Activated CD4-positive, alpha-beta T cell treated with anti-CD3 and anti-CD28 coated beads for 36 hours (primary cell): ENCODE data around the gene SAPCD2. TPM values are rescaled to one million over a fixed set of nuclear protein-coding genes. Genes with fewer than 3 reads are reported as not detected.

Source experiments
- ATAC-seq: fragments of 200-7000 bp; cut with Tn5 transposase; one replicate; pipeline ENCODE4 v1.10.0; 2021; ENCODE audit warnings: mild to moderate bottlenecking, moderate library complexity
- CTCF ChIA-PET: fragments of 350-600 bp; sonication (Branson Sonifier 250); formaldehyde crosslinking; loops from one replicate; lab custom pipeline; 2021; ENCODE audit warnings: antibody characterized with exemption; lab: Charles Lee
- POLR2A ChIA-PET: fragments of 350-600 bp; sonication (Branson Sonifier 250); formaldehyde crosslinking; loops from one replicate; lab custom pipeline; 2021; ENCODE audit warnings: antibody characterized with exemption, inconsistent platforms; lab: Charles Lee
- DNase-seq: peaks from one replicate; pipeline ENCODE4 v3.0.0-alpha.2; 2020
- H3K27ac Mint-ChIP-seq: one replicate; pipeline ENCODE4 v1.8.0; 2021; ENCODE audit warnings: mixed read lengths
- H3K27me3 Mint-ChIP-seq: one replicate; pipeline ENCODE4 v1.8.0; 2021; ENCODE audit warnings: mixed read lengths
- H3K36me3 Mint-ChIP-seq: one replicate; pipeline ENCODE4 v1.8.0; 2021; ENCODE audit warnings: low read depth, mixed read lengths
- H3K4me1 Mint-ChIP-seq: one replicate; pipeline ENCODE4 v1.8.0; 2021; ENCODE audit warnings: mixed read lengths
- H3K4me3 Mint-ChIP-seq: one replicate; pipeline ENCODE4 v1.8.0; 2021; ENCODE audit warnings: mild to moderate bottlenecking, moderate library complexity, mixed read lengths
- H3K9me3 Mint-ChIP-seq: one replicate; pipeline ENCODE4 v1.8.0; 2021; ENCODE audit warnings: low read depth, mixed read lengths
- intact Hi-C, 2 experiments: fragments of 100-400 bp; cut with DNase I in 1 of 2; cut with micrococcal nuclease in 1 of 2; formaldehyde crosslinking; loops; one replicate each; pipeline versions ENCODE4 v1.14.2 to v1.15.1; 2022 to 2024; cut with DNase I, micrococcal nuclease
- total RNA-seq, 2 experiments: library from RNA; stranded (reverse); gene quantifications; one replicate each; pipeline ENCODE4 v1.2.3, GENCODE V29; 2021

The SAPCD2 gene
- total RNA-seq, 2 experiments from 2014 or later: 6.4 to 8.8 TPM

GRCh38 chr9:137052293-137052692, 18.1 kb downstream of the SAPCD2 start:
- DNase-seq (no peak), ATAC-seq (no peak)
- intact Hi-C loops: no loop called here
- POLR2A ChIA-PET: no interaction called here
- H3K4me1 Mint-ChIP-seq: peaks cover 5% of the 10 kb centered on the region
- H3K27ac Mint-ChIP-seq: no peak overlapping the region
- CTCF ChIA-PET: interaction anchor here (0.6 to 2.1 kb wide), 8 partner anchors 12 to 322 kb away, joined by 3 to 11 read pairs (median 4); partner anchors contain the start of gene RNF224
- no peaks in the 10 kb centered on the region for H3K36me3 Mint-ChIP-seq
- no peak overlapping the region for H3K4me3 Mint-ChIP-seq
- no peaks in the 10 kb centered on the region for H3K9me3 Mint-ChIP-seq
- H3K27me3 Mint-ChIP-seq: peaks cover 23% of the 10 kb centered on the region

GRCh38 chr9:137051145-137051724, 19.1 kb downstream of the SAPCD2 start:
- no peak for DNase-seq
- peaks cover 5% of the 10 kb centered on the region for H3K4me1 Mint-ChIP-seq
- no peak overlapping the region for H3K27ac Mint-ChIP-seq
- H3K36me3 Mint-ChIP-seq: no peaks in the 10 kb centered on the region
- ChIA-PET CTCF (interaction anchor here (0.8 to 2.1 kb wide), 2 partner anchors 15 to 76 kb away, joined by 3 to 11 read pairs; no protein-coding TSS in a partner anchor), POLR2A (no interaction called here)
- ATAC-seq: no peak
- H3K4me3 Mint-ChIP-seq: no peak overlapping the region
- H3K9me3 Mint-ChIP-seq: no peaks in the 10 kb centered on the region
- peaks cover 27% of the 10 kb centered on the region for H3K27me3 Mint-ChIP-seq
- intact Hi-C loops: no loop called here

GRCh38 chr9:137050570-137050969, 19.8 kb downstream of the SAPCD2 start:
- no peak overlapping the region for H3K4me3 Mint-ChIP-seq
- no peaks in the 10 kb centered on the region for H3K36me3 Mint-ChIP-seq
- no peak for ATAC-seq
- peaks cover 5% of the 10 kb centered on the region for H3K4me1 Mint-ChIP-seq
- H3K27me3 Mint-ChIP-seq: peaks cover 27% of the 10 kb centered on the region
- ChIA-PET CTCF (interaction anchor here (0.8 kb wide), 1 partner anchor 75 kb away, joined by 3 read pairs; no protein-coding TSS in a partner anchor), POLR2A (no interaction called here)
- H3K9me3 Mint-ChIP-seq: no peaks in the 10 kb centered on the region
- no peak overlapping the region for H3K27ac Mint-ChIP-seq
- intact Hi-C loops: no loop called here
- DNase-seq: no peak

- H3K27ac Mint-ChIP-seq: no peak overlapping the region
- ChIA-PET POLR2A (no interaction called here), CTCF (interaction anchor here (0.7 to 4.3 kb wide), 7 partner anchors 14 to 393 kb away, joined by 3 to 43 read pairs (median 5); partner anchors contain the start of gene SAPCD2)
- H3K27me3 Mint-ChIP-seq: peaks cover 31% of the 10 kb centered on the region
- ATAC-seq (peak; percentile 64), DNase-seq (peak; percentile 88)
- H3K9me3 Mint-ChIP-seq: no peaks in the 10 kb centered on the region
- intact Hi-C loops: loop anchor here (2.0 to 10.0 kb wide), 4 partner anchors 17 to 202 kb away; partner anchors contain the start of genes CYSRT1 (in 1 of the 2), PHPT1 (in 1 of the 2), RNF208 (in 1 of the 2) and RNF224 (in 1 of the 2)
- no peak overlapping the region for H3K4me3 Mint-ChIP-seq
- no peaks in the 10 kb centered on the region for H3K36me3 Mint-ChIP-seq
- H3K4me1 Mint-ChIP-seq: peaks cover 7% of the 10 kb centered on the region
These were observed 20.6 kb downstream of the SAPCD2 start for GRCh38 chr9:137049544-137050449.

GRCh38 chr9:137048655-137049543, 21.5 kb downstream of the SAPCD2 start:
- no peaks in the 10 kb centered on the region for H3K36me3 Mint-ChIP-seq
- H3K27ac Mint-ChIP-seq: no peak overlapping the region
- peaks cover 35% of the 10 kb centered on the region for H3K27me3 Mint-ChIP-seq
- peak; percentile 39 for DNase-seq
- ChIA-PET CTCF (interaction anchor here (0.7 to 4.3 kb wide), 9 partner anchors 10 to 1152 kb away, joined by 3 to 43 read pairs (median 5); partner anchors contain the start of gene SAPCD2), POLR2A (no interaction called here)
- H3K9me3 Mint-ChIP-seq: no peaks in the 10 kb centered on the region
- intact Hi-C loops: loop anchor here (2.0 to 10.0 kb wide), 4 partner anchors 18 to 202 kb away; partner anchors contain the start of genes CYSRT1 (in 1 of the 2), PHPT1 (in 1 of the 2), RNF208 (in 1 of the 2) and RNF224 (in 1 of the 2)
- no peak overlapping the region for H3K4me3 Mint-ChIP-seq
- no peak for ATAC-seq
- H3K4me1 Mint-ChIP-seq: peaks cover 12% of the 10 kb centered on the region

GRCh38 chr9:137046088-137046787, 24.1 kb downstream of the SAPCD2 start, which contains the start of gene NPDC1:
Gene NPDC1 (minus strand): TSS chr9:137046177. CDS start chr9:137045989, 188 bp downstream.
- Mint-ChIP-seq H3K27ac (no peak within 1 kb of the TSS), H3K36me3 (no peaks in the 10 kb centered on the region), H3K27me3 (peaks cover 34% of the 10 kb centered on the region), H3K4me1 (peaks cover 12% of the 10 kb centered on the region), H3K9me3 (no peaks in the 10 kb centered on the region), H3K4me3 (peak within 1 kb of the TSS; percentile 61)
- peak; percentile 65 for ATAC-seq
- intact Hi-C loops: loop anchor here (1.0 to 10.0 kb wide), 6 partner anchors 18 to 199 kb away; partner anchors contain the start of genes ABCA2 (in 1 of the 2), CYSRT1 (in 1 of the 2), PHPT1 (in 1 of the 2) and RNF208 (in 1 of the 2)
- peak; percentile 92 for DNase-seq
- ChIA-PET CTCF (interaction anchor here (0.6 to 4.3 kb wide), 33 partner anchors 10 to 420 kb away, joined by 3 to 43 read pairs (median 4); partner anchors contain the start of genes CLIC3, MAN1B1, RNF224 and SAPCD2), POLR2A (interaction anchor here (0.6 to 0.7 kb wide), 3 partner anchors 51 to 277 kb away, joined by 3 to 4 read pairs (median 3); no protein-coding TSS in a partner anchor)

GRCh38 chr9:137045294-137046087, 24.9 kb downstream of the SAPCD2 start:
- intact Hi-C loops: loop anchor here (1.0 to 10.0 kb wide), 6 partner anchors 17 to 198 kb away; partner anchors contain the start of genes ABCA2 (in 1 of the 2), CYSRT1 (in 1 of the 2), PHPT1 (in 1 of the 2) and RNF208 (in 1 of the 2)
- Mint-ChIP-seq H3K36me3 (no peaks in the 10 kb centered on the region), H3K27me3 (peaks cover 34% of the 10 kb centered on the region), H3K9me3 (no peaks in the 10 kb centered on the region), H3K27ac (no peak overlapping the region), H3K4me3 (peak overlapping the region; percentile 61), H3K4me1 (peaks cover 12% of the 10 kb centered on the region)
- peak; percentile 38 for ATAC-seq
- CTCF ChIA-PET: interaction anchor here (0.6 to 2.0 kb wide), 8 partner anchors 10 to 80 kb away, joined by 3 to 20 read pairs (median 6); partner anchors contain the start of gene MAN1B1
- peak; percentile 57 for DNase-seq
- POLR2A ChIA-PET: interaction anchor here (1.0 to 1.3 kb wide), 2 partner anchors 11 to 60 kb away, joined by 3 read pairs; no protein-coding TSS in a partner anchor

- no peaks in the 10 kb centered on the region for H3K9me3 Mint-ChIP-seq
- H3K36me3 Mint-ChIP-seq: no peaks in the 10 kb centered on the region
- peaks cover 9% of the 10 kb centered on the region for H3K4me1 Mint-ChIP-seq
- H3K27me3 Mint-ChIP-seq: peaks cover 28% of the 10 kb centered on the region
- H3K4me3 Mint-ChIP-seq: peak overlapping the region; percentile 61
- DNase-seq (no peak), ATAC-seq (no peak)
- intact Hi-C loops: loop anchor here (5.0 to 10.0 kb wide), 3 partner anchors 180 to 197 kb away; partner anchors contain the start of genes CYSRT1 (in 1 of the 2), PHPT1 (in 1 of the 2), RNF208 (in 1 of the 2) and RNF224 (in 1 of the 2)
- ChIA-PET CTCF (interaction anchor here (0.6 to 1.5 kb wide), 8 partner anchors 9 to 79 kb away, joined by 3 to 6 read pairs (median 4); no protein-coding TSS in a partner anchor), POLR2A (interaction anchor here (1.0 to 1.3 kb wide), 2 partner anchors 10 to 61 kb away, joined by 3 read pairs; no protein-coding TSS in a partner anchor)
- no peak overlapping the region for H3K27ac Mint-ChIP-seq
These were observed 25.7 kb downstream of the SAPCD2 start for GRCh38 chr9:137044502-137045177.
